NCI-H1105 (cell line): ENCODE measurements around the gene CDH13.
"Not testable (repeated sequence)": the region's sequence is repeated elsewhere in the genome, so short reads cannot be mapped to it uniquely, and the experiment has no call there.

Source experiments
- DNase-seq: peaks from one replicate; lab custom pipeline; 2025; lab: John Stamatoyannopoulos, UW

The CDH13 gene

GRCh38 chr16:82891918-82892317 is 265.1 kb downstream of the CDH13 start:
- no peak for DNase-seq

- no peak for DNase-seq
Observed at GRCh38 chr16:82892324-82892723, 265.6 kb downstream of the CDH13 start.

GRCh38 chr16:82895843-82896242 is 269.1 kb downstream of the CDH13 start:
- DNase-seq, result no peak

GRCh38 chr16:82899006-82899405 is 272.2 kb downstream of the CDH13 start:
- DNase-seq, result no peak

- DNase-seq, result no peak
Observed at GRCh38 chr16:82899731-82900450, 273.1 kb downstream of the CDH13 start.

- no peak for DNase-seq
Observed at GRCh38 chr16:82900559-82900958, 273.8 kb downstream of the CDH13 start.

GRCh38 chr16:82911925-82912324 is 285.2 kb downstream of the CDH13 start:
- DNase-seq, result no peak

GRCh38 chr16:82915139-82915824 is 288.5 kb downstream of the CDH13 start:
- no peak for DNase-seq

GRCh38 chr16:82917886-82918595 is 291.3 kb downstream of the CDH13 start:
- no peak for DNase-seq

GRCh38 chr16:82924075-82924854 is 297.5 kb downstream of the CDH13 start:
- no peak for DNase-seq

GRCh38 chr16:82926500-82926899 is 299.7 kb downstream of the CDH13 start:
- no peak for DNase-seq

- not testable (repeated sequence) for DNase-seq
Observed at GRCh38 chr16:82933933-82934332, 307.2 kb downstream of the CDH13 start.

GRCh38 chr16:82935766-82936165 is 309.0 kb downstream of the CDH13 start:
- DNase-seq, result no peak

- DNase-seq, result no peak
Observed at GRCh38 chr16:82936941-82937551, 310.3 kb downstream of the CDH13 start.

GRCh38 chr16:82937926-82938520 is 311.3 kb downstream of the CDH13 start:
- no peak for DNase-seq

- DNase-seq, result no peak
Observed at GRCh38 chr16:82943371-82943770, 316.6 kb downstream of the CDH13 start.

- no peak for DNase-seq
Observed at GRCh38 chr16:82945420-82946101, 318.8 kb downstream of the CDH13 start.

GRCh38 chr16:82947698-82948097 is 320.9 kb downstream of the CDH13 start:
- no peak for DNase-seq

GRCh38 chr16:82949016-82949415 is 322.2 kb downstream of the CDH13 start:
- no peak for DNase-seq

GRCh38 chr16:82953517-82953916 is 326.7 kb downstream of the CDH13 start:
- DNase-seq, result no peak
